Keratinocyte (primary cell): ENCODE data around the gene PVR. TPM values are rescaled to one million over a fixed set of nuclear protein-coding genes. Genes with fewer than 3 reads are reported as not detected.

Source experiments
- DNase-seq: peaks from one replicate; pipeline ENCODE4 v3.0.0-alpha.2; 2011; ENCODE audit warnings: low read depth, missing footprints, low spot score
- FAIRE-seq: peaks from 2 replicates; lab custom pipeline; 2011; peaks lifted over from hg19 to GRCh38; lab: Jason Lieb, UNC
- H2AFZ ChIP-seq: 2 replicates; pipeline ENCODE4 v1.6.0; 2012; ENCODE audit warnings: low read length, control low read depth, inconsistent platforms; ENCODE audit not compliant: control insufficient read depth
- H3K27ac ChIP-seq: 2 replicates; pipeline ENCODE4 v1.5.1; 2011; ENCODE audit warnings: low read length; ENCODE audit not compliant: control insufficient read depth, insufficient read depth
- H3K27me3 ChIP-seq: 3 replicates; pipeline ENCODE4 v1.6.0; 2011; ENCODE audit warnings: low read length; ENCODE audit not compliant: control insufficient read depth, insufficient read depth; ENCODE audit errors: extremely low read depth
- H3K36me3 ChIP-seq, 2 experiments: 2 replicates in 1 of 2; 3 replicates in 1 of 2; pipeline ENCODE4 v1.5.1; 2011; ENCODE audit warnings: low read length in 2 of 2, mild to moderate bottlenecking in 1 of 2; ENCODE audit not compliant: control insufficient read depth in 2 of 2, insufficient read depth in 2 of 2; ENCODE audit errors: extremely low read depth in 1 of 2
- H3K4me1 ChIP-seq: 3 replicates; pipeline ENCODE4 v1.5.1; 2011; ENCODE audit warnings: low read length; ENCODE audit not compliant: control insufficient read depth, insufficient read depth; ENCODE audit errors: extremely low read depth
- H3K4me2 ChIP-seq: 3 replicates; pipeline ENCODE4 v1.6.0; 2011; ENCODE audit warnings: low read depth, low read length; ENCODE audit not compliant: control insufficient read depth, insufficient read depth; ENCODE audit errors: extremely low read depth
- H3K4me3 ChIP-seq, 3 experiments: fragments of 200-600 bp in 1 of 3; sonication (generic) in 1 of 3; 2 replicates in 2 of 3; 3 replicates in 1 of 3; pipeline ENCODE4 v1.5.1; 2011 to 2016; ENCODE audit warnings: low read length in 3 of 3, mild to moderate bottlenecking in 3 of 3, control low read depth in 2 of 3, inconsistent platforms in 1 of 3, low read depth in 1 of 3, mixed read lengths in 1 of 3, mixed run types in 1 of 3, moderate library complexity in 1 of 3; ENCODE audit not compliant: control insufficient read depth in 2 of 3, insufficient read depth in 2 of 3; ENCODE audit errors: extremely low read depth in 1 of 3
- H3K79me2 ChIP-seq: 2 replicates; pipeline ENCODE4 v1.6.0; 2012; ENCODE audit warnings: low read length; ENCODE audit not compliant: control insufficient read depth, insufficient read depth
- H3K9ac ChIP-seq: 3 replicates; pipeline ENCODE4 v1.6.0; 2011; ENCODE audit warnings: low read length; ENCODE audit not compliant: control insufficient read depth, insufficient read depth; ENCODE audit errors: extremely low read depth
- H3K9me1 ChIP-seq: 3 replicates; pipeline ENCODE4 v1.6.0; 2011; ENCODE audit warnings: low read length; ENCODE audit not compliant: control insufficient read depth, insufficient read depth; ENCODE audit errors: extremely low read depth
- H3K9me3 ChIP-seq: 2 replicates; pipeline ENCODE4 v1.5.1; 2012; ENCODE audit warnings: low read depth, low read length; ENCODE audit not compliant: control insufficient read depth
- H4K20me1 ChIP-seq: 3 replicates; pipeline ENCODE4 v1.6.0; 2011; ENCODE audit warnings: low read length; ENCODE audit not compliant: control insufficient read depth, insufficient read depth; ENCODE audit errors: extremely low read depth
- CTCF ChIP-seq, 3 experiments: IDR thresholded peaks in 1 of 3; conservative IDR thresholded peaks in 1 of 3; optimal IDR thresholded peaks in 1 of 3; 2 replicates in 2 of 3; 3 replicates in 1 of 3; pipeline versions ENCODE3 to v1.5.1; 2011; ENCODE audit warnings: low read length in 3 of 3, mild to moderate bottlenecking in 3 of 3, moderate library complexity in 2 of 3, control low read depth in 1 of 3, inconsistent platforms in 1 of 3; ENCODE audit not compliant: insufficient read depth in 2 of 3; ENCODE audit errors: extremely low read depth in 1 of 3
- EZH2 ChIP-seq: IDR thresholded peaks from one replicate; pipeline ENCODE4 v1.6.1; 2012; ENCODE audit warnings: inconsistent platforms, mild to moderate bottlenecking, low read length, moderate library complexity
- dilution Hi-C: fragments of 300-500 bp; cut with MboI; formaldehyde crosslinking; loops from one replicate; pipeline ENCODE4 v1.7.0; 2020; ENCODE audit warnings: low sequenced_read_pairs; ENCODE audit not compliant: extremely low pct_ligation_motif_present
- polyA plus RNA-seq, 5 experiments: library from polyadenylated mRNA; depleted of rRNA in 3 of 5; stranded (reverse) in 3 of 5; stranded (forward) in 1 of 5; unstranded in 1 of 5; fragments of >200 nt; gene quantifications; 1 replicate in 1 of 5; 2 replicates in 3 of 5; 3 replicates in 1 of 5; pipeline versions ENCODE4 v1.2.1 to v1.2.3, GENCODE V29; 2011 to 2012; ENCODE audit warnings: missing spikeins in 2 of 5, low read depth in 1 of 5, low replicate concordance in 1 of 5

Gene PVR
- polyA plus RNA-seq, 1 donor (not counting 4 experiments of a cell fraction or from before 2014, with no cell fraction given), result 48.1 TPM

- peak overlapping the region; percentile 37 for H3K4me2 ChIP-seq
- H3K4me3 ChIP-seq, result peak overlapping the region in 1 of 3 experiments; percentile 6
- DNase-seq (no peak), FAIRE-seq (no peak)
- peaks cover 55% of the 10 kb centered on the region for H3K79me2 ChIP-seq
- no peak overlapping the region for H3K27ac ChIP-seq
- peaks cover 31% of the 10 kb centered on the region for H3K4me1 ChIP-seq
- no peaks in the 10 kb centered on the region for H3K27me3 ChIP-seq
- peaks cover 3% of the 10 kb centered on the region for H3K9me1 ChIP-seq
- dilution Hi-C loops, result no loop called here
- H3K36me3 ChIP-seq, result peaks cover 28 to 48% of the 10 kb centered on the region in 2 experiments
- no peaks in the 10 kb centered on the region for H3K9me3 ChIP-seq
- H4K20me1 ChIP-seq, result peaks cover 13% of the 10 kb centered on the region
- no peak overlapping the region for H3K9ac ChIP-seq
- no peak for TF ChIP-seq EZH2
- no peak for TF ChIP-seq CTCF (optimal IDR thresholded peaks at IDR 0.05 in 1 of 3, IDR thresholded peaks at IDR 0.05 in 1 of 3, conservative IDR thresholded peaks at IDR 0.05 in 1 of 3; ENCODE audit: extremely low read depth in 1 of 3, insufficient read depth in 2 of 3, low read length in 3 of 3)
- no peak overlapping the region for H2AFZ ChIP-seq
These were observed 3.4 kb downstream of the PVR start for GRCh38 chr19:44647144-44647543.

DNA sequence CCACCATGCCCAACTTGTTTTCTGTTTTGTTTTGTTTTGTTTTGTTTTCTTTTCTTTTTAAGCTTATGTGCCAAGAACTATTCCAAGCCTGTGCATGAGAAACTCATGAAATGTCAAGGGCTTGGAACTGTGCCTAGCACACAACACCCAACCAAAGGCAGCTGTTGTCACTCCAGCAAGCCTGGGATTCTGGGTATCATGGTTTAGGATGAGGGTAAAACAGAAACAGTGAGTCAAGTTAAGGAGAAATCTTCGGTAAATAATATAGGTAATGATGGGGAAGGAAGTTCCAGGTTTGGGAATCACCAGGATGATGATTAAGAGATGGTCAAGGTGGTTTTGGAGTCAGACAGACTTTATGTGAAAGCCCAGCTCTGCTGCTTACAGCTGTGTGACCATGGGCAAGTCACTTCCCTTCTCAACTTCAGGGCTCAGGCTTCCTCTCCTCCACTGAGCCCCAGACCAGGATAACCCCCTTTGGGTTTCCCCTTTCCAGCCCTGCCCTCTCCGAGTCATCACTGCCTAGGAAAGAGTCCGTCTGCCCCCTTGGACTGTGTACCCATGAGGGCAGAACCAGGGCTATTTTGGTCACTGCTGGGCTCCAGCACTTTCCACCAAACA lies 5.0 kb downstream of the PVR start:
- no peak for DNase-seq
- H3K4me2 ChIP-seq, result no peak overlapping the region
- FAIRE-seq, result peak; percentile 67

More for the DNA sequence above, 5.0 kb downstream of the PVR start:
- Histone ChIP-seq H3K9ac (no peak overlapping the region), H2AFZ (no peak overlapping the region), H3K9me3 (no peaks in the 10 kb centered on the region), H3K27ac (peak overlapping the region; percentile 45), H3K4me3 (no peak overlapping the region), H3K4me1 (peaks cover 28% of the 10 kb centered on the region), H4K20me1 (peaks cover 13% of the 10 kb centered on the region), H3K79me2 (peaks cover 55% of the 10 kb centered on the region), H3K9me1 (peaks cover 3% of the 10 kb centered on the region), H3K27me3 (no peaks in the 10 kb centered on the region), H3K36me3 (peaks cover 36 to 61% of the 10 kb centered on the region in 2 experiments)
- TF ChIP-seq CTCF (optimal IDR thresholded peaks at IDR 0.05 in 1 of 3, IDR thresholded peaks at IDR 0.05 in 1 of 3, conservative IDR thresholded peaks at IDR 0.05 in 1 of 3; ENCODE audit: extremely low read depth in 1 of 3, insufficient read depth in 2 of 3, low read length in 3 of 3) (no peak), EZH2 (no peak)
- dilution Hi-C loops, result no loop called here
